Peyer's patch (tissue), 4 donors: Measurements from ENCODE around the gene CYB561D2.

Experiments
- CTCF ChIP-seq, 6 experiments: fragments of 450-650 bp in 4 of 6; fragments of 200-600 bp in 2 of 6; sonication (generic) in 1 of 6; IDR thresholded peaks; one replicate each; pipeline ENCODE4 v1.5.1; 2017 to 2019; ENCODE audit warnings: antibody characterized with exemption in 6 of 6, mild to moderate bottlenecking in 3 of 6, moderate library complexity in 1 of 6
- POLR2A ChIP-seq, 2 donors: fragments of 450-650 bp; IDR thresholded peaks; one replicate each; pipeline ENCODE4 v1.5.1; 2017; ENCODE audit warnings: antibody characterized with exemption in 2 of 2, mild to moderate bottlenecking in 2 of 2, moderate library complexity in 2 of 2

- TF ChIP-seq CTCF (IDR thresholded peaks at IDR 0.05) (no peak), POLR2A (IDR thresholded peaks at IDR 0.05) (no peak)
These were observed 51.4 kb downstream of the CYB561D2 start for GRCh38 chr3:50401978-50402595.
